Activated naive CD8-positive, alpha-beta T cell treated with anti-CD3 and anti-CD28 coated beads for 36 hours (primary cell): ENCODE results near the gene COL6A3. TPM values are rescaled to one million over a fixed set of nuclear protein-coding genes. Genes with fewer than 3 reads are reported as not detected.
"Not testable (repeated sequence)": the region's sequence is repeated elsewhere in the genome, so short reads cannot be mapped to it uniquely, and the experiment has no call there.

Experiments used
- DNase-seq: peaks from one replicate; pipeline ENCODE4 v3.0.0; 2021
- H3K27ac Mint-ChIP-seq: one replicate; pipeline ENCODE4 v1.8.0; 2022; ENCODE audit warnings: mild to moderate bottlenecking, moderate library complexity, mixed read lengths
- H3K27me3 Mint-ChIP-seq: one replicate; pipeline ENCODE4 v1.8.0; 2022; ENCODE audit warnings: mild to moderate bottlenecking, mixed read lengths
- H3K36me3 Mint-ChIP-seq: one replicate; pipeline ENCODE4 v1.8.0; 2021; ENCODE audit warnings: mild to moderate bottlenecking, mixed read lengths
- H3K4me1 Mint-ChIP-seq: one replicate; pipeline ENCODE4 v1.8.0; 2021; ENCODE audit warnings: mixed read lengths
- H3K4me3 Mint-ChIP-seq: one replicate; pipeline ENCODE4 v1.8.0; 2022; ENCODE audit warnings: mild to moderate bottlenecking, moderate library complexity, mixed read lengths
- H3K9me3 Mint-ChIP-seq: one replicate; pipeline ENCODE4 v1.8.0; 2022; ENCODE audit warnings: mixed read lengths
- total RNA-seq, 2 experiments: library from RNA; stranded (reverse); gene quantifications; one replicate each; pipeline ENCODE4 v1.2.3, GENCODE V29; 2021

COL6A3 gene
- total RNA-seq, 2 experiments from 2014 or later, result 0.76 to 1.3 TPM

DNA sequence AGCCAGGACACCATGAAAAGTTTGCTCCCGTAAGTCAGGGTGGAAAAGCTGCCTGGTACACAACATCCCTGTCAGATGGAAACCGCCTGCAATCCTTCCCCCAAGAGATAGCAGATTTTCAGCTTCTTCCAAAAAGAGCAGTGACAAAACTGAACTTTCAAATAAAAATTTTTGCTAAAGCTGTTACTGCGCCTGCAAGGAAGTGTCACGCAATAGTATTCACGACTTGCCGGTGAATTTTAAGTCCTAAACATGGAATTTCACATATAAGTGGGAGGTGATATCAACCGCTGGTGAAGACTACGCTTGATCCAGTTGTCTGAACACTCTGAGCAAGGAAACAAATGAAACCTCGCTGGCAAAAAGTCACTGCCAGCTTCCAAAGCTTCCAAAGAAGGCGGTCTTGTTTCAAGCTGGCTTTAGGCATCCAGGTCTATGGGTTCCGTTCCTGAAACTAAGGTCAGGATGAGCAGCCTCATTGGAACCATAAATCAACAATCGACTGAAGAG is 2.8 kb downstream of the COL6A3 start:
- no peaks in the 10 kb centered on the region for H3K36me3 Mint-ChIP-seq
- DNase-seq, result no peak
- no peak overlapping the region for H3K27ac Mint-ChIP-seq
- no peak overlapping the region for H3K4me3 Mint-ChIP-seq
- H3K9me3 Mint-ChIP-seq, result no peaks in the 10 kb centered on the region
- no peaks in the 10 kb centered on the region for H3K27me3 Mint-ChIP-seq
- H3K4me1 Mint-ChIP-seq, result peaks cover 2% of the 10 kb centered on the region

- H3K27me3 Mint-ChIP-seq, H3K9me3 Mint-ChIP-seq, H3K4me1 Mint-ChIP-seq, H3K4me3 Mint-ChIP-seq, H3K36me3 Mint-ChIP-seq, DNase-seq, H3K27ac Mint-ChIP-seq: not testable (repeated sequence)
These were observed 4.7 kb downstream of the COL6A3 start for GRCh38 chr2:237409263-237409662.

DNA sequence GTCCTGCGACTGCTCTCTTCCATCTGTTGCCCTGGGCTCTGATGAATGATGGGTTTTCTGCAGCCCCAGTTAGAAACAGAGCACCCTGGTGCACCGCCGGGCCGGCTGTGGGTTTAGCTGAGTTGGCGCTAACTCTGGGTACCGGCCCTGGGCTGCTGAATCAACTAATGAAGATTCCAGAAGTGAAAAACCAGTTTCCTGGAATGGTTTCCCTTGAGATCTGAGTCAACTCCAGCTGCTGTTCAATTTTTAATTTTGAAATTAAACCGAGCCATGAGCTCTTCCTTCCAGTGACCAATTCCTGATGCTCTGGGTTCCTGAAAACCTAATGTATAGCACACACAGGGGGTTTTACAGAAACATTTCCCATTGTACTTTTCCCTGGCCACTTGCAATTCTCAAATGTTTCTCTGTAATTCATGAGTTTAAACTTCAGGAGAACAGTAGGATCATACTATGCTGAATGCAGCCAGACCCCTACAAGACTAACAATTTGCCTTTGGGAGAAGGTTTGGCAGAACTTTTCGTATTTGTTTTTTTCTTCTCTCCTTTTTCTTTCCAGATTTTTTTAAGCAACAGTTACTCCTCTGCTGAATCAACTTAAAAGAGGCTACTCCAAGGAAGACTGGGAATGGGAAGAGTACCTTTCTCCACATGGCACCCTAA is 5.5 kb downstream of the COL6A3 start:
- Mint-ChIP-seq H3K4me3 (no peak overlapping the region), H3K4me1 (peaks cover 2% of the 10 kb centered on the region), H3K27me3 (no peaks in the 10 kb centered on the region), H3K36me3 (no peaks in the 10 kb centered on the region), H3K9me3 (no peaks in the 10 kb centered on the region), H3K27ac (no peak overlapping the region)
- no peak for DNase-seq

GRCh38 chr2:237407700-237408099 is 6.3 kb downstream of the COL6A3 start:
- Mint-ChIP-seq H3K4me1 (peaks cover 2% of the 10 kb centered on the region), H3K4me3 (no peak overlapping the region), H3K27ac (no peak overlapping the region), H3K36me3 (no peaks in the 10 kb centered on the region), H3K9me3 (no peaks in the 10 kb centered on the region), H3K27me3 (no peaks in the 10 kb centered on the region)
- DNase-seq, result no peak

- H3K36me3 Mint-ChIP-seq, result no peaks in the 10 kb centered on the region
- no peak overlapping the region for H3K27ac Mint-ChIP-seq
These were observed 7.5 kb downstream of the COL6A3 start for GRCh38 chr2:237406371-237406895.

GRCh38 chr2:237405605-237406004 is 8.4 kb downstream of the COL6A3 start:
- H3K4me1 Mint-ChIP-seq, result no peaks in the 10 kb centered on the region

More at GRCh38 chr2:237406371-237406895, 7.5 kb downstream of the COL6A3 start:
- H3K4me3 Mint-ChIP-seq, result no peak overlapping the region
- DNase-seq, result no peak
- no peaks in the 10 kb centered on the region for H3K27me3 Mint-ChIP-seq
- no peaks in the 10 kb centered on the region for H3K4me1 Mint-ChIP-seq
- no peaks in the 10 kb centered on the region for H3K9me3 Mint-ChIP-seq

DNA sequence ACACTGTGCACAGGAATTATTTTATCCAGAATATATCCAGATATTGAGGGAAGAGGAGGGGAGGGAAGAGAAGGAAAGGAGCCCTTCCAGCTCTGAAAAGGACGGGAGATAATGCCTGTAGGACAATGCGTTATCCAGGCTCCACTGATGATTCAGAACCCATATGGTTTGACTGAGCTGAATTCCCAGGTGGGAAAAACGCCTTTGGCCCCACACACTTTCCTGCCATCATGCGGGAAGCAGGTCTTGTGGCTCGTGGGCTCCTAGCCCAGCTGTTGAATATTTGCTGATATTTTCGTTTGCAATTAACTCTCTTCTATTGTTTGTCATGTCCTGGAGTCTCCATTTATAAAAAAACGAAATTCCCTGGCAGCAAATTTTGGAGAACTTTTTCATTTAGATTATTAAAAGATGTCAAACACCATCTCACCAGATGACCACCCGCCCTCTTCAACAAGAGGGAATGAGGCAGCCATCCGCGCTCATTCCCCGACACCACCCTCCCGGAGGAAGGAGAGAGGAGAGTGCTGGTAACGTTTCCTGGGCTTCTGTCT is 8.9 kb downstream of the COL6A3 start:
- Mint-ChIP-seq H3K4me1 (no peaks in the 10 kb centered on the region), H3K9me3 (no peaks in the 10 kb centered on the region), H3K4me3 (no peak overlapping the region), H3K27ac (no peak overlapping the region), H3K27me3 (no peaks in the 10 kb centered on the region), H3K36me3 (no peaks in the 10 kb centered on the region)
- no peak for DNase-seq

More at GRCh38 chr2:237405605-237406004, 8.4 kb downstream of the COL6A3 start:
- Mint-ChIP-seq H3K4me3 (no peak overlapping the region), H3K36me3 (no peaks in the 10 kb centered on the region), H3K9me3 (no peaks in the 10 kb centered on the region), H3K27ac (no peak overlapping the region), H3K27me3 (no peaks in the 10 kb centered on the region)
- no peak for DNase-seq

- no peak overlapping the region for H3K4me3 Mint-ChIP-seq
- no peaks in the 10 kb centered on the region for H3K27me3 Mint-ChIP-seq
- no peaks in the 10 kb centered on the region for H3K36me3 Mint-ChIP-seq
- DNase-seq, result no peak
- H3K9me3 Mint-ChIP-seq, result no peaks in the 10 kb centered on the region
- H3K4me1 Mint-ChIP-seq, result no peaks in the 10 kb centered on the region
- H3K27ac Mint-ChIP-seq, result no peak overlapping the region
These were observed 9.6 kb downstream of the COL6A3 start for GRCh38 chr2:237404413-237404812.

DNA sequence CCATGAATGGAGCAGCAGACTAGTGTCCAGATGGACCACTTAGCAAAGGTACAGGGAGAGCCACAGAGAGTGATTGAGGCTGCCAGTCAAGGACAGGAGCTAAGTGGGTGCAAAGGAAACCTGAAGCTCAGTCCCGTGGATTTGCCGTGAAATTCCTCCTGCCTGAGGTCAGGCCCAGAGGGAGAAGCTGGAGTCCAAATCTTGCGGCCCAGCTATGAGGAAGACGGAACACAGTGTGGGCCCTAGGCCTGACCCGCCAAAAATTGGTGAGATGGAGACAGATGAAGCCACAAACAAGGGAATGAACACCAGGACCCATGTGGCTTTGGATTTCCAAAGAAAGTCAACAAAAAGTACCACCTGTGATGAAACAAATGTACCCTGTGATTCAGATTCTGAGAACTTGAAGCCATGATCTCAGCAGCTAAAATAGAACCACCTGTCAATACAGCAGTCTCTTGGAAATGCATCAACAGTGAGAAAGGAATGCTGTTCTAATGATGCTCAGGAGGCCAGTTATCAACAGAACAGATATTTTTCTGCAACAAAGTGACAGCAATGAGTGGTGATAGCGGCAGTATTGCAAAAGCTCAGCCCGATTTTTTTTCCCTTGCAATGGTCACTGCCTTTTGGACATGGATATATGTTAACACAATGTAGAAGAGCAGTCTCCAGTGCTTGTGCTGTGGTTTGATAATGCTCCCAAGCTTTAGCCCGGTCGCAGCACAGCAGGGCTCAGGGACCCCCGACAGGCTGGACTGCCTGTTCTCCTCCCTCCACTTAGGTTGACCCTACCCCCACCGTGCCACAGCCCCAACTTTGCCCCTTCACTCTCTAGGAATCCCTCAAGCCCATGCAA is 10.7 kb downstream of the COL6A3 start:
- H3K36me3 Mint-ChIP-seq, result no peaks in the 10 kb centered on the region
- no peaks in the 10 kb centered on the region for H3K4me1 Mint-ChIP-seq
- DNase-seq, result no peak
- H3K27me3 Mint-ChIP-seq, result no peaks in the 10 kb centered on the region
- H3K27ac Mint-ChIP-seq, result no peak overlapping the region
- no peak overlapping the region for H3K4me3 Mint-ChIP-seq
- no peaks in the 10 kb centered on the region for H3K9me3 Mint-ChIP-seq

DNA sequence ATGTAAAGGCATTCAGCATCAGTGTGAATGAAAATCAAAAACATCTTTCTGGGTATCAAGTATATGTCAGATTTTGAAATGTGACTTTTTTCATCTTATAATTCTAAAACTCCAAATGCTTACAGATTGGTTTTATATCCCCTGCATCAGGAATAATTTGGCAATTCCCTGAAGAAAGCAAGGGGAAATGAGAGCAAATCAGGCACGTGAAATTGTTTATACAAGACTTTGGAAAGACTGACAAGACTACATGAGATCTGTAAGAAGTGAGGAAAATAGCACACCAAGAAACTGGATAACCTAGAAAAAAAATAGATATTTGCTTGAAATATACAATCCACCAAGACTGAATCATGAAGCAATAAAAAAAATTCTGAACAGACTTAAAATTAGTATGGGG is 13.8 kb downstream of the COL6A3 start:
- DNase-seq, result no peak
- no peak overlapping the region for H3K27ac Mint-ChIP-seq
- no peaks in the 10 kb centered on the region for H3K9me3 Mint-ChIP-seq
- no peaks in the 10 kb centered on the region for H3K27me3 Mint-ChIP-seq
- H3K4me1 Mint-ChIP-seq, result no peaks in the 10 kb centered on the region
- no peak overlapping the region for H3K4me3 Mint-ChIP-seq
- no peaks in the 10 kb centered on the region for H3K36me3 Mint-ChIP-seq

- no peaks in the 10 kb centered on the region for H3K4me1 Mint-ChIP-seq
These were observed 16.9 kb downstream of the COL6A3 start for GRCh38 chr2:237397072-237397471.

DNA sequence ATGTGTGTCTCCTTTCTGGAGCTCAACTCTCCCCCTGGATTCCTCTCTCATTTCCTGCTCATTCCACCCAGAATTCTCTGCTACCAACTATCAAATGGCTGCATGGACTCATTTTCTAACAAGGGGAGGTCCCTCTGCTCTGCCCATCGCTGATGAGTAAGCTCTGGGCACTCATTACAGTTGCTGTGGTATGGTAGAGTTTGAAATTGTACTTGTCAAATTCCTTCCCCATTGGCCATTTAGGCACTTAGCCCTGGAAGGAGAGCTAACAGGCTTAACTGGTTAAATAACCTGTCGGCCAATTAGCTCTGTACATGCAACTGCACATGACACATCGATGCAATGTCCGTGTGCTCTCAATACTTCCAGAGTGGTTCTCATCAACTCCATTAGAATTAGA is 20.4 kb downstream of the COL6A3 start:
- Mint-ChIP-seq H3K9me3 (no peaks in the 10 kb centered on the region), H3K27ac (no peak overlapping the region), H3K4me1 (no peaks in the 10 kb centered on the region)

More at GRCh38 chr2:237397072-237397471, 16.9 kb downstream of the COL6A3 start:
- no peak overlapping the region for H3K4me3 Mint-ChIP-seq
- no peaks in the 10 kb centered on the region for H3K9me3 Mint-ChIP-seq
- H3K36me3 Mint-ChIP-seq, result no peaks in the 10 kb centered on the region
- H3K27ac Mint-ChIP-seq, result no peak overlapping the region
- no peak for DNase-seq
- no peaks in the 10 kb centered on the region for H3K27me3 Mint-ChIP-seq

GRCh38 chr2:237392186-237392585 is 21.8 kb downstream of the COL6A3 start:
- Mint-ChIP-seq H3K27ac (no peak overlapping the region), H3K4me3 (no peak overlapping the region), H3K9me3 (no peaks in the 10 kb centered on the region), H3K27me3 (no peaks in the 10 kb centered on the region), H3K36me3 (no peaks in the 10 kb centered on the region), H3K4me1 (no peaks in the 10 kb centered on the region)
- DNase-seq, result no peak

More for the DNA sequence above, 20.4 kb downstream of the COL6A3 start:
- no peak for DNase-seq
- H3K27me3 Mint-ChIP-seq, result no peaks in the 10 kb centered on the region
- H3K36me3 Mint-ChIP-seq, result no peaks in the 10 kb centered on the region
- no peak overlapping the region for H3K4me3 Mint-ChIP-seq

DNA sequence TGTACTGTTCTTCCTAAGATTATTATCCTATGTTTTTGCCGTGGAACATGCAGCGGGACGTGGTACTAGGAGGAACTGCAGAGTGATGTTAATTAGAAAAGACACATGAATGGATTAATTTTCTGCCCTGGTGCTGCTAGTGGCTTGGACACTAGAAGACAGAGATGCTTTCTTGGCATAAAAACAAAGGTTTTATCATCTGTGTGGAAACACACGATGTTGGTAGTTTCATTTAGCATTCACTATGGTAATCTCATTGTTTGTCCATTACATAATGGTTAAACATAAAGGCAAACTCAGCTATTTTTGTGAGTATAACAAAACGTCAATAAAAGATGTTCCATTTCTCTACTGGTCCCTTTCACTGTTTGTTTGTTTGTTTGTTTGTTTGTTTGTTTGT is 22.8 kb downstream of the COL6A3 start:
- no peak overlapping the region for H3K27ac Mint-ChIP-seq
- DNase-seq, result no peak
- H3K4me1 Mint-ChIP-seq, result no peaks in the 10 kb centered on the region
- no peaks in the 10 kb centered on the region for H3K9me3 Mint-ChIP-seq
- H3K4me3 Mint-ChIP-seq, result no peak overlapping the region
- no peaks in the 10 kb centered on the region for H3K36me3 Mint-ChIP-seq
- no peaks in the 10 kb centered on the region for H3K27me3 Mint-ChIP-seq

DNA sequence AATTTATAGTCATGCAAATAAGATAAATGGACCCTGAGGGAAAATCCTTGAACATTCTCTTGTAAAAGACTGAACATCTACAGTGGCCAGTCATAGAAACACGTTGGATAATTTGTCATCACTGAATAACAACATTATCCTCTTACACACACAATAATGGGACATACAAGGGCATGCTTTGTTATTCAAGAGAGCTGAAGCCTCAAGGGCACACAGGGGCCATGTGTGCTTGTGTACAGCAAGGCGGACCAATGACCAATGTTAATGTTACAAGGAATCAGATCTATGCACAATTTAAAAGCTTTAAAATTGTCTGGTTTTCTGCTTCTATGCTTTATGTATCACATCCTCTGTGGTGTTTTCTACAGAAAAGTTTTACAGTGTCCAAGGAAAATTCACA is 23.7 kb downstream of the COL6A3 start:
- no peak overlapping the region for H3K4me3 Mint-ChIP-seq
- no peak overlapping the region for H3K27ac Mint-ChIP-seq
- H3K36me3 Mint-ChIP-seq, result no peaks in the 10 kb centered on the region
- DNase-seq, result no peak
- H3K4me1 Mint-ChIP-seq, result no peaks in the 10 kb centered on the region
- H3K27me3 Mint-ChIP-seq, result no peaks in the 10 kb centered on the region
- H3K9me3 Mint-ChIP-seq, result no peaks in the 10 kb centered on the region
